SK-N-DZ (cell line): ENCODE measurements around the gene ZNF865.

Source experiments
- DNase-seq: peaks from one replicate; pipeline ENCODE4 v3.0.0-alpha.2; 2015; ENCODE audit warnings: low spot score

The ZNF865 gene

DNA sequence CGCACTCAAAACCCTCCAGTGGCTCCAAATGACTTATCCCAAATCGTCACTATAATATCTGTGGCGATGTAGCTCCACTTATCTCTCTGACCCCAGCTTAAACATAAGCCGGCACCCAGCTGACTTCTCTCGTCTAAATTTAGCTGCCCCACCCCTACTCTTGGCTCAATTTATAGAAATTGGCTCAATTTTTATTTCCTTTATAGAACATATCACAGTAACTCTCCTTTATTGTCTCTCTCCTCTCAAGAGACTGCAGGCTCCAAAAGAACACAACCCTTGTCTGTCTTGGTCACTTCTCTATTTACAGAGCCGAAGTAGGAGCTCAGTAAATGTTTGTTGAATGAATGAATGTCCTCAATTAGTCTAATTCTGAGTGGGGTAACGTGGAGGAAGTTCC is 18.1 kb downstream of the ZNF865 start:
- DNase-seq = no peak

DNA sequence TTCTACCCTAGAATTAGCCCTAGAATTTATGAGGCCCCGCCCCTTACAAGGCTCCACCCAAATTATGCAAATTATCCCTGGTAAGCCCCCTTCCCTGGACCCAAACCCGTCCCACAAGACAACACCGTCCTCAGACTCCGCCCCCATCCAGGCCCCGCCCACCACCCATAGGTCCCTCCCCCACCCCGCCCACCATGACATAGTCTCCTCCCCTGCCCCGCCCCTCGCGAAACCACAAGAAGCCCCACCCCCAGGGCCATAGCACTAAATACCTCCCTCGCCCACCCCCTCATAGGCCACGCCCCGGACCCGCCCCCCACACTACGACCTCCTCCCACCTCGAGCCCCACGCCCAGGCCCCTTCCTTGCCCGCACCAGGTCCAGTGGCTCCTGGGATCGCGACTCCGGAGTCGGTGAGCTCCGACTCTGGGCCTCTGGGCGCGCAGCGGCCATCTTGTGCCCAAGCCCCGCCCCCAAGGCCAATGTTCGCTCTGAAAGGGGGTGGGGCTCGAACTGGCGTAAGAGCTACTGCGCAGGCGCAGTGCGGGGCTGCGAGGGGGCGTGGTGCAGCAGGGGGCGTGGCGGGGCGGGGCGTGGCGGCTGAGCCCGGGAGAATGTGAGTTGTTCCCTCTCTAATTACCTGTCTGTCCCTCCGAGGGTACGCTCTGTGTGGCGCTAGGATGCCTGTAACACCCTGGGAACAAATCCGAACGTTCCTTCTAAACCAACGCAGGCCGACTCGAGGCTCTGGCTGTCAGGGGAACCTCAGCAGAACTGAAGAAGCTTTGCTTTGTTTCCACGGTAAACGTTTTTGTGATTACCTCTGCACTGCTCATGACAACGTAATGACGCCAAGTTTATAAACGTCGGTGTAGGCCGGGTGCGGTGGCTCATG is 18.9 kb downstream of the ZNF865 start, which contains the start of gene ZNF784:
TSS of gene ZNF784 (minus strand) at position 458 of the 895 bp plus-strand sequence. CDS start at position 453, 5 bp downstream.
- DNase-seq = peak; percentile 83

DNA sequence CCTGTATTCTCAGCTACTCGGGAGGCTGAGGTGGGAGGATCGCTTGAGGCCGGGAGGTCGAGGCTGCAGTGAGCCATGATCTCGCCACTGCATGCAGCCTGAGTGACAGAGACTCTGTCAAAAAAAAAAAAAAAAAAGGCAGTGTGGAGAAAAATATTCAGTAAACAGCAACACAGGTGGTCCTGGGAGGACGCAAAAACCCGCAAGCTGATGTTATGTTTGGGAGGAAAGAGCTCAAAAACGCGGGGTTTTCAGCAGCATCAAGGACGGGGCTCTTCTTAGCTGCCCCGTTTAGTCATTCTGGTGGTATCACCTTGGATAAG is 19.5 kb downstream of the ZNF865 start:
- no peak for DNase-seq

DNA sequence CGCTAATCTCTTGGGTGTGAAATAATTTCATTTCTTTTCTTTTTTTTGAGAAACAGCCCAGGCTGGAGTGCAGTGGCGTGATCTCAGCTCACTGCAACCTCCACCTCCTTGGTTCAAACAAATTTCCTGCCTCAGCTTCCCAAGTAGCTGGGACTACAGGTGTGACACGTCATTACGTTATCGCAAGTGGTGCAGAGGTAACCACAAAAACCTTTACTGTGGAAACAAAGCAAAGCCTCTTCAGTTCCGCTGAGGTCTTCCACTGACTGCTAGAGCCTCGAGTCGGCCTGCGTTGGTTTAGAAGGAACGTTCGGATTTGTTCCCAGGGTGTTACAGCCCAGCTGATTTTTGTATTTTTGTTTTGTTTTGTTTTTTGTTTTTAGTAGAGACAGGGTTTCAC is 20.9 kb downstream of the ZNF865 start:
- DNase-seq = no peak

DNA sequence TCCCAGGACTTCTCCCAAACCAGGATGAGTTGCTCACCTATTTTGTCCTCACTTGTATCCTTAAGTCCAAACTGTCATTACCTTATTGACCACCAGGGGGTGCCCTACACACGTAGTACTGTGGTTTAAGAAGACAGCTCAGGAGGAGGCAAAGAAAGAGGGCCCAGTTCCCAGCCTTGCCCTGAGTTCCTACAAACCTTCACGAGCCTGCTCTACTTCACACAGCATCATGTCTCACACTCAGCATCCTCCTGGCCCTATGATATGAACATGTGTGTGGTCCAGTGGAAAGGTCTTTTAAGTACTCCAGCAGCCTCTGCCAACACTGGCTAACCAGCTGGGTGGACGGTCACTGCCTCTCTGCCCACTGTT is 27.0 kb downstream of the ZNF865 start:
- DNase-seq = peak; percentile 83

DNA sequence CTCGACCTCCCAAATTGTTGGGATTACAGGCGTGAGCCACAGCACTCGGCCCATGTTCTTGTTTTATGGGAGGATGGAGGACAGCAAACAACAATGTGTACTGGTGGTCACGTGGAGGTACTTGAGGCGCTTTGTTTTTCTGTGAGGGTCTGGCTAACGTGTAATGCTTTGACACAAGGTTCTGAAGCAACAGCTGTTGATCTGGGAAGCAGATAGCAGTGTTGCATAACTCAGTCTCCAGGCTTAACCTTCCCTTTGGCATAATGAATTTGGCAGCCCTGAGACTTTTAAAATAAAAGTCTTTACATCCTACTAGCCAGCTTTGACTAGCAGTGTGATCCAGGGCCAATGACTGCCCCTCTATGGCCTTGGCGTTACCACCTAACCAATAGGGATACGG is 28.4 kb downstream of the ZNF865 start:
- no peak for DNase-seq

DNA sequence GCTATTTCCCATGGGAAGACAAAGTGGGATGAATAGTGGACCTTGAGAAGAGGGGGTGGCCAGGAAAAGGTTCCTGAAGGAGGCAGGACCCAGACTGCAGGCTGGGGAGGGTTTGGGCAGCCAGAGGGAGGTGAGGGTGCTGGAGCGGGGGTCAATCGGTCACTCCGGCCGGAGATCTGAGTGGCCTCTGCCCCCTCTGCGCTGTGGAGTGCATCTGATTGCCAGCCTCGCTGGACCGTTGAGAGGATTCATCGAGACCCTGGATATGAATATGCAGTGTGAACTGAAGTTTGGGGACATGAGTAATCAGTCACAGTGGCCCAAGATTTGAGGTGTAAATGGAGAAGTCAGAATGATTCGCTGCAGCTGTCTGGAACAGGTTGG is 29.9 kb downstream of the ZNF865 start:
- DNase-seq = no peak

DNA sequence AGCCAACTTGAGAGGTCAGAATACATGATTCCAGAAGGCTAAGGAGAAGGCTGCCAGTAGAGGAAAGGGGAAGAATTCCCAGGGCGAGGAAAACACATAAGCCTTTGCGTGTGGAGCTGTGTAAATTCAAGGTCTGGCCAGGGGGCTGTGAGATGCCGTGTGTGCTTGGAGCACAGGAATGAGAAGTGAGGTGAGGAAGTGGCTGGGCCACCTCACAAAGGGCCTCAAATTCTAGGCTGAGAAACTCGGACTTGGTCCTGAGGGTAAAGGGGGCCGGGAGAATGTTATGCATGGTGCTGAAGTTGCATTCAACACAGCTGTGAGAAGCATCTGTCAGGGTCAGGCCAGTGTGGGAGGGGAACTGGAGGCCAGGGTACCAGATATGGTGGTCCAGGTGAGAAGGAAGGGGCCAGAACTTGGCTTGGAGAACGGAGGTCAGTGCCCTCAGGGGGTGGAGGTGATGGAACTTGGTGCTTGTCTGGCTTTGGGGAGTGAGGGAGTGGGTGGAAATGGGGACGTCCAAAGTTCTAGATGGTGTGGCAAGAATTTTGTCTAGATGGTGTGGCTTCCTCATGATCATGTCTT is 30.5 kb downstream of the ZNF865 start:
- no peak for DNase-seq

DNA sequence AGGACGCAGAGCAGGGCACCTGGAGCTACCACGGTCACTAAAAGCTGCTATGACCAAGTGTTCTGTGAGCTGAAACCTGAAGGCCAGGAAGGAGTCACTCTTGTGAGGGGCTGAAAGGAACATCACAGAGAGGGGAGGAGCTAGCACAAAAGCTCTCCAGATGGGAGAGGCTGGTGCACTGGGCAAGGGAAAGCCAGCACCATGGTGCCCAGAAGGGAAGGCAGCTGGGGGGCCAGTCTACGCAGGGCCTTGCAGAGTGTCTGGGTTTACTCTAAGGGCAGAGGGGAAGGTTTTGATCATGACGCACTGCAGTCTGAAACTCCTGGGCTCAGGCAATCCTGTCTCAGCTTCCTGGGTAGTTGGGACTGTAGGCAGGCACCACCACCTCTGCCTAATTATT is 31.3 kb downstream of the ZNF865 start:
- DNase-seq = no peak

DNA sequence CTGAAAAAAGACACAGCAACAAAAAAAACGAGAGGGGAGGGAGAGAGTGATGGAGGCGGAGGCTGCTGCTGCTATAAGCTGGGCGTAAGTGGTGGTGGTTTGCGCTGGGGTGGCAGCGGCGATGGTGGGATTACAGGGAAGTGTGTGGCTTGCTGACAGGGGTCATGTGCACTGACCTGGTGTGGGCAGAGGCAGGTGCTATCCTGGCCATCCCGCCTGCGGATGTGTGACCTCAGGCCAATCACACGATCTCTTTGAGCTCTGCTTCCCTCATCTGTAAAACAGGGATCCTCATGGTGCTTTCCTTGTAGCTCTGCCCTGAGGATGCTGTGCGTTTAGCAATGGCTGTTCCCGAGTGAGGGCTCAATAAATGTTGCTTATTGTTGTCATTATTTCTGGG is 32.1 kb downstream of the ZNF865 start:
- no peak for DNase-seq

DNA sequence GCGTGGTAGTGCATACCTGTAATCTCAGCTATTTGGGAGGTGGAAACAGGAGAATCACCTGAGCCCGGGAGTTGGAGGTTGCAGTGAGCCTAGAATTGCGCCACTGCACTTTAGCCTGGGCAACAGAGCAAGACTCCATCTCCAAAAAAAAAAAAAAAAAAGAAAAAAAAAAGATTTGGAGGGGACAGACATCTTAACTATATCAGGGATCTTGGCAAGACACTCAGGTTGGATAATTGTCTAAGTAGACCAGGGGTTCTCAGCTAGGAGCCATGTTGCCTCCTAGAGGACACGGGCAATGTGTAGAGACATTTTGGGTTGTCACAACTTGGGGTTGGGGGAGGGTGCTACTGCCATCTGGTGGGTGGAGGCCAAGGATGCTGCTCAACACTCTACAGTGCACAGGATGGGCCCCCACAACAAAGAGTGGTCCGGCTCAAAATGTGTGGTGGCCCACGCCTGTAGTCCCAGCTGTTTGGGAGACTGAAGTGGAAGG is 33.5 kb downstream of the ZNF865 start:
- DNase-seq = peak; percentile 36

DNA sequence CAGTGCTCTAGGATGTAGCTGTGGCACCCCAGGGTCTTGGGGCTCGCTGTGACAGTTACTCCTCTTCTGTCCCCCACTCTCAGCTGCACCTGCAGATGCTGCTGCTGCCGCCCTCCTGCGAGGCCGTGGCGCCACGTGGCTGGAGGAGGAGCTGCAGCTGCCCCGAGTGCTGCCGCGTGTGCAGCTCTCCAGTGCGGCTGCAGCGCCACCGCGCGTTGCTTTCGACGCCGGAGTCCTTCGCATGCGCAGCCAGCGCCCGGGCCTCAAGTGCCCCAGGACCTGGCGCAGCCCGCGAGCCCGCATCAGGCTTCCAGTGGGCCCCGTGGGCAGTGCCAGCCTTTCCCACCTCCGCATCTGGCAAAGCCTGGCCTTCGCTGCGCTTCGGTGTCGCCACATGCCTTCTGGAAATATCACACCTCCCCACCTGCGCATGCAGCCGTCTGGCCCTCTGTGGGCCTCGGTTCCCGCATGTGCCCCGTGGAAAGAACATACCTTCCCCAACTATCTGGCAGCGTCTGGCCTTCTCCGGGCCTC is 34.7 kb downstream of the ZNF865 start:
- DNase-seq = peak; percentile 65

DNA sequence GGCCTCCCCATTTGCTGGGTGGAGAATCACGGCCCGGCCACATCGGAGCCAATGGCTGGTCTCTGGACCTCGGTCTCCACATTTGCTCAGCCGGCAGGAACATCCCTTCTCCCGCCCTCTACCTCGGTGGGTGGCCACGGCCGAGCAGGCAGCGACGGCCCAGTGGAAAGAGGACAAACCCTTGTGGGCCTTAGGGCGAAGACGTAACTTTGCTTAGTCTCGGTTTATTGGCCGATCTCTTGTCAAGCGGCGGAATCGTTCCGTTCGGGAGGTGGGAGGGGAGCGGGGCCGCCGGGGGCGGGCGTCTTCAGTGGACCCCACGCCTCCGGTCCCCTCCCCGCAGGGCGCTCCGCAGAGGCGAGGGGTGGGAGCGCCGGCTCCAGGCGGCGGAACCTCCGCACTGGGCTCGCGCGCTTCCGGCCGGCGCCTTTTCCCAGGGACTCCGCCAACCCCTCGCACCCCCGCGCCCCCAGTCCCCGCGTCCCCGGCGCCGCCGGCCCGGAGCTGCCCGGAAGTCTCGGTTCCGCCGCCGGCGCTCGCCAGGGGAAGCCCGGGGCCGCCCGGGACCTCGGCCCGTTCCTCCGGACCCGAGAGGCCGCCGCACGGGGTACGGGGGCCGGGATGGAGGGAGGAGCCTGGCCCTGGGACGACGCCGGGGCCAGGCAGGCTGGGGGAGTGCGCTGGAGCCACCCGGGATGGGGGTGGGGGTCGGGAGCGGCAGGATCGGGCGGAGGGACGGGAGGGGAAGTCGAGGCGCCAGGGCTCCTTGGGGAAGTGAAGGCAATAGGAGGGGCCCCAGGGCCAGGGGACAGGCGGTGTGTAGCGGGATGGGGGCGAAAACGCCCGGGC is 35.4 kb downstream of the ZNF865 start, which contains the start of gene ZNF580:
TSS of gene ZNF580 (plus strand) at position 426 of the 849 bp plus-strand sequence. CDS start 1,507 bp downstream, outside the sequence.
- peak; percentile 60 for DNase-seq

DNA sequence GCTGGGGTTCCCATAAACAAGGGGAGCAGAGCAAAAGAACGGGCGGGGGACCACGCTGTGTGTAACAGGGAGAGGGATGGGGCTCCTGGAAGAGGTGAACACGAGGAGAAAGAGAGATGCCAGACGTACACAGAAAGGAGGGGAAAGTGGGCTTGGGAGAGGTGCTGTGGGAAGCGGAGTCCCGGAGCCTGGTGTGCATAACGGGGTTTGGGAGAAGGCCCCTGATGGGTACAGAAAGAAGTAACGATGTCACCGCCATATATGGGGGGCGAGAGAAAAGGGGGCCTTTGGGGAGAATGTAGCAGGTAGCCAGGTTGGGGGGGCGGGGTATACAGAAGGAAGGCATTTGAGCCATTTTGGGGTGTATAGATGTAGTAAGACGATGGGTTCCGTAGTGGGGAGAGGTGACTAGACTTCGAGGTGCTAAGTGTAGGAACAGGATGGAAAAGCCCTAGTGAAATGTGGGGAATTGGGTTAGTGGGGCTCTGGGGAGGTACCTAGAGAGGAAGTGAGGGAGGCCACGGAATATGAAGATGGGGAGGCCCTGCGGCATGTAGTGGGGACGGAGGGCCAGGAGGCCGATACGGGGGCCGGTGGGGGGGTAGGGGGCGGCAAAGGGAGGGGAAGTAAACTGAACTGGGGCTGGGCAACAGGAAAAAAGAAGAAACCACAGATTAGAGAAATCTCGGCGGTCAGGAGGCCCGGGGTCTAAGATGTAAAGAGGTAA is 36.1 kb downstream of the ZNF865 start:
- no peak for DNase-seq

DNA sequence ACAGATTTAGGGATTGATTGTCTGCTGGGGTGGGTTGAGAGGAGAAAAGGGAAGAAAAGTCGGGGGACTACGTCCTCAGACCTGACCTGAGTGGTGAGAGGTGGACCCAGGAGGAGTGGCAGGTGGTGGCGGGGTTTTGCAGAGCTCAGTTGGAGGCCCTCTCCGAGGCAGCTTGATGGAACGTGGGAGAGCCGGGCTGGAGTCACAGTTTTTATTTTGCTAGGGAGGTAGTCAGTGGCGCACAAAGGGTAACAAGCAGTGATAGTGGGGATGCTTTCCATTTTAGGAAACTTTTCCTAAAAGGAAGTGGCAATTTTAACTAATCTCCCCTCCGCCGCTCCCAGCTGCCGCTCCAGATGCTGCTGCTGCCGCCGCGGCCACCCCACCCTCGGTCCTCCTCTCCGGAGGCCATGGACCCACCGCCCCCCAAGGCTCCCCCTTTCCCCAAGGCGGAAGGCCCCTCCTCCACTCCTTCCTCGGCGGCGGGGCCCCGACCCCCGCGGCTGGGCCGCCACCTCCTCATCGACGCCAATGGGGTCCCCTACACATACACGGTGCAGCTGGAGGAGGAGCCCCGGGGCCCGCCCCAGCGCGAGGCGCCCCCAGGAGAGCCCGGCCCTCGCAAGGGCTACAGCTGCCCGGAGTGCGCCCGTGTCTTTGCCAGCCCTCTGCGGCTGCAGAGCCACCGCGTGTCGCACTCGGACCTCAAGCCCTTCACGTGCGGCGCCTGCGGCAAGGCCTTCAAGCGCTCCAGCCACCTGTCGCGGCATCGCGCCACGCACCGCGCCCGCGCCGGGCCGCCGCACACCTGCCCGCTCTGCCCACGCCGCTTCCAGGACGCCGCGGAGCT is 36.9 kb downstream of the ZNF865 start:
- DNase-seq = no peak

DNA sequence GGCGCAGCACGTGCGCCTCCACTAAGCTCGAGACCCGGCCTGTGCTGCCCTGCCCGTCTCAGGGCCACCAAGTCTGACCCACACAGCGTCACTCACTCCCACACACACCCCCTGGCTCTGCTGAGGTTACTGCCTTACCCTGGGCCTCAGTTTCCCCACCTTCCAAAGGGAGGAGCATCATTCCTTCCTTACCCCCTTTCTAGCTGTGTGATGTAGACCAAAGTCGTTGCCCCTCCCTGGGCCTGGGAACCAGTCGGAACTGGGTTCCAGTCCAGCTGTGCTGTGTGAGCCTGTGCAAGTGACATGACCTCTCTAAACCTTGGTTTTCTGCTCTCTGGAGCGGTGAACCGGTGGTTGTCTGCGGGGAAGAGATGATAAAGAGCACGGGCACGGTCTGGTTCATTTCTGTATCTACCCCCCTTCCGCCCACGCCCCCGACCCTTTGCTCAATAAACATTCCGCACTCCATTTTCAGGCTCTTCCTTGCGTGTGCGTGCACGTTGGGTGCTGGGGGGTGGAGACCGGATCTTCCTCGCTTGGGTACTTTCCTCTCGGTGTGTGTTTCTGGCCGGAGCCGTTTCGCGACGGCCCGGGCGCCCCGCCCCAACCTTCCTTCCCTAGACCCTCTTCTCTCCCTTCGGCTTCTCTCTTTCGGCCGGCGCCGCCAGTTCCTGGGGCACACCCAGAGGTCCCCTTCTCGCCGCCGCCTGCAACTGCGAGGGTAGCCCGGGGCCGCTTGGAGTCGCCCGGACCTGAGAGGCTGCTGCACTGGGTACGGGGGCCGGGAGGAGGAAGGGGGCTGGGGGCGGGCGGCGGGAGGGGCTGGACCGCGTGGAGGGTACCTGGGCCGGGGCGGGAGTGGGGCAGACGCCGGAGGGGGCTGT is 37.8 kb downstream of the ZNF865 start, which contains the start of gene ZNF581:
TSS of gene ZNF581 (plus strand) at position 647 of the 884 bp plus-strand sequence. CDS start 923 bp downstream, outside the sequence.
- peak; percentile 56 for DNase-seq

DNA sequence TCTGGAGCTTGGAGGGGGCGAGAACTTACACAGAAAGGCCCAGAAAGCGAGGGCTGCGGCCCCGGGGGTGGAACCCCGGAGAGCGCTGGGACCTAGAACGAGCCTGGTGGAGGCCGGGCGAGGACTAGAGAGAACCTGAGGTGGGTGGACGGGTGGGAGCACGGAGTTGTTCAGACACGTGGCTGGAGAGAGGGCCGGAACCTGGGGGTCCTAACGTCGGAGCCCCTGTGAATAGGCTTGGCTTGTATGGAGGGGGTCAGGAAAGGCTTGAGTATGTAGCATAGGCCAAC is 38.4 kb downstream of the ZNF865 start:
- DNase-seq = no peak

DNA sequence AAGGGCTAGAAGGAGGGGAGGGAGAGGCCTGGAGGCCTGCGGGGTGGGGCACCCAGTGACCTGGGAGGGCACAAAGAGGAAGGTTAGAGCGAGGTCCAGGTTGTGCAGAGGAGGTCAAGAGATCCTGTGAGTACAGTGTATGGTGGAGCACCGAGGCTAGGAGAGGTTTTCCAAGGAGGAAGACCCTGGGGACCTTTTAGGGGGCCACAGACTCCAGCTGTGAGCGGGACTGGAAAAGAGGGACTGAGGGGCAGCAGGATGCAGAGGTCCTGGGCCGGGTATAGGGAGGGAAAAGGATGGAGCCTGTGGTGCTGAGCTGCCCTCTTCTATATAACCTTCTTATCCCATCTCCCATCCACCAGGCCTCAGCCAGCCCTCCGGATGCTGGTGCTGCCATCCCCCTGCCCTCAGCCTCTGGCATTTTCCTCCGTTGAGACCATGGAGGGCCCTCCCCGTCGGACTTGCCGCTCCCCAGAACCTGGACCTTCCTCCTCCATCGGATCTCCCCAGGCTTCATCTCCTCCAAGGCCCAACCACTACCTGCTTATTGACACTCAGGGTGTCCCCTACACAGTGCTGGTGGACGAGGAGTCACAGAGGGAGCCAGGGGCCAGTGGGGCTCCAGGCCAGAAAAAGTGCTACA is 38.9 kb downstream of the ZNF865 start:
- no peak for DNase-seq
